ENCODE measurements around the gene MUSTN1.

The MUSTN1 gene

GRCh38 chr3:52838561-52839267 lies 3.9 kb upstream of the MUSTN1 start:
- Histone ChIP-seq H3F3A (ENCODE audit: low read depth) (no peaks in the 10 kb centered on the region), H3K4me3 (ENCODE audit: low read length, poor library complexity, severe bottlenecking) (no peak overlapping the region), H3K9ac (ENCODE audit: low read depth, low read length, poor library complexity, severe bottlenecking) (no peak overlapping the region), H3K27me3 (ENCODE audit: insufficient read depth, low read length, poor library complexity, severe bottlenecking) (no peaks in the 10 kb centered on the region), H2AFZ (ENCODE audit: low read length) (no peak overlapping the region), H3K36me3 (ENCODE audit: insufficient read depth, low read length) (peaks cover 14% of the 10 kb centered on the region; the same call in 1 of the 2 replicates), H3K9me3 (ENCODE audit: insufficient read depth, low read depth, low read length) (no peaks in the 10 kb centered on the region), H3K79me2 (ENCODE audit: insufficient read depth, low read length) (no peaks in the 10 kb centered on the region), H3K4me1 (ENCODE audit: insufficient read depth, low read length, poor library complexity, severe bottlenecking) (peaks cover 20% of the 10 kb centered on the region), H3K4me2 (ENCODE audit: low read depth, low read length, poor library complexity, severe bottlenecking) (peak overlapping the region; percentile 10), H4K20me1 (ENCODE audit: insufficient read depth, low read length, poor library complexity, severe bottlenecking) (no peaks in the 10 kb centered on the region), H3K9me2 (replicated peaks; ENCODE audit: low read depth, low read length) (no peaks in the 10 kb centered on the region)
- TF ChIP-seq, protein P1, sequence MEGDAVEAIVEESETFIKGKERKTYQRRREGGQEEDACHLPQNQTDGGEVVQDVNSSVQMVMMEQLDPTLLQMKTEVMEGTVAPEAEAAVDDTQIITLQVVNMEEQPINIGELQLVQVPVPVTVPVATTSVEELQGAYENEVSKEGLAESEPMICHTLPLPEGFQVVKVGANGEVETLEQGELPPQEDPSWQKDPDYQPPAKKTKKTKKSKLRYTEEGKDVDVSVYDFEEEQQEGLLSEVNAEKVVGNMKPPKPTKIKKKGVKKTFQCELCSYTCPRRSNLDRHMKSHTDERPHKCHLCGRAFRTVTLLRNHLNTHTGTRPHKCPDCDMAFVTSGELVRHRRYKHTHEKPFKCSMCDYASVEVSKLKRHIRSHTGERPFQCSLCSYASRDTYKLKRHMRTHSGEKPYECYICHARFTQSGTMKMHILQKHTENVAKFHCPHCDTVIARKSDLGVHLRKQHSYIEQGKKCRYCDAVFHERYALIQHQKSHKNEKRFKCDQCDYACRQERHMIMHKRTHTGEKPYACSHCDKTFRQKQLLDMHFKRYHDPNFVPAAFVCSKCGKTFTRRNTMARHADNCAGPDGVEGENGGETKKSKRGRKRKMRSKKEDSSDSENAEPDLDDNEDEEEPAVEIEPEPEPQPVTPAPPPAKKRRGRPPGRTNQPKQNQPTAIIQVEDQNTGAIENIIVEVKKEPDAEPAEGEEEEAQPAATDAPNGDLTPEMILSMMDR (conservative IDR thresholded peaks at IDR 0.05; ENCODE audit: low read length): no peak
- no peak for TF ChIP-seq EZH2phosphoT487 (IDR thresholded peaks at IDR 0.05; ENCODE audit: borderline replicate concordance)

GRCh38 chr3:52836986-52837385 lies 2.2 kb upstream of the MUSTN1 start:
- H3K27me3 ChIP-seq (ENCODE audit: insufficient read depth, low read length, poor library complexity, severe bottlenecking): no peaks in the 10 kb centered on the region
- no peak overlapping the region for H3K4me2 ChIP-seq (ENCODE audit: low read depth, low read length, poor library complexity, severe bottlenecking)
- peaks cover 20% of the 10 kb centered on the region for H3K4me1 ChIP-seq (ENCODE audit: insufficient read depth, low read length, poor library complexity, severe bottlenecking)
- H2AFZ ChIP-seq (ENCODE audit: low read length): no peak overlapping the region
- TF ChIP-seq EZH2phosphoT487 (IDR thresholded peaks at IDR 0.05; ENCODE audit: borderline replicate concordance): no peak
- TF ChIP-seq, protein P1 (conservative IDR thresholded peaks at IDR 0.05; ENCODE audit: low read length): no peak
- H3K9me2 ChIP-seq (replicated peaks; ENCODE audit: low read depth, low read length): no peaks in the 10 kb centered on the region
- H3F3A ChIP-seq (ENCODE audit: low read depth): no peaks in the 10 kb centered on the region
- H3K36me3 ChIP-seq (ENCODE audit: insufficient read depth, low read length): peaks cover 8% of the 10 kb centered on the region; the same call in 1 of the 2 replicates
- no peaks in the 10 kb centered on the region for H3K9me3 ChIP-seq (ENCODE audit: insufficient read depth, low read depth, low read length)
- H3K79me2 ChIP-seq (ENCODE audit: insufficient read depth, low read length): no peaks in the 10 kb centered on the region
- no peak overlapping the region for H3K4me3 ChIP-seq (ENCODE audit: low read length, poor library complexity, severe bottlenecking)
- no peaks in the 10 kb centered on the region for H4K20me1 ChIP-seq (ENCODE audit: insufficient read depth, low read length, poor library complexity, severe bottlenecking)
- H3K9ac ChIP-seq (ENCODE audit: low read depth, low read length, poor library complexity, severe bottlenecking): no peak overlapping the region

- no peaks in the 10 kb centered on the region for H3K9me3 ChIP-seq (ENCODE audit: insufficient read depth, low read depth, low read length)
- no peak overlapping the region for H2AFZ ChIP-seq (ENCODE audit: low read length)
- H3K4me3 ChIP-seq (ENCODE audit: low read length, poor library complexity, severe bottlenecking): no peak overlapping the region
- no peaks in the 10 kb centered on the region for H3K79me2 ChIP-seq (ENCODE audit: insufficient read depth, low read length)
- H3K9ac ChIP-seq (ENCODE audit: low read depth, low read length, poor library complexity, severe bottlenecking): no peak overlapping the region
- no peaks in the 10 kb centered on the region for H3F3A ChIP-seq (ENCODE audit: low read depth)
- H3K36me3 ChIP-seq (ENCODE audit: insufficient read depth, low read length): peaks cover 3% of the 10 kb centered on the region; the same call in 1 of the 2 replicates
- no peak overlapping the region for H3K4me2 ChIP-seq (ENCODE audit: low read depth, low read length, poor library complexity, severe bottlenecking)
- peaks cover 20% of the 10 kb centered on the region for H3K4me1 ChIP-seq (ENCODE audit: insufficient read depth, low read length, poor library complexity, severe bottlenecking)
- H3K9me2 ChIP-seq (replicated peaks; ENCODE audit: low read depth, low read length): no peaks in the 10 kb centered on the region
- TF ChIP-seq, protein P1 (conservative IDR thresholded peaks at IDR 0.05; ENCODE audit: low read length): no peak
- TF ChIP-seq EZH2phosphoT487 (IDR thresholded peaks at IDR 0.05; ENCODE audit: borderline replicate concordance): no peak
- no peaks in the 10 kb centered on the region for H4K20me1 ChIP-seq (ENCODE audit: insufficient read depth, low read length, poor library complexity, severe bottlenecking)
- no peaks in the 10 kb centered on the region for H3K27me3 ChIP-seq (ENCODE audit: insufficient read depth, low read length, poor library complexity, severe bottlenecking)
Measured at GRCh38 chr3:52836471-52836845, 1.6 kb upstream of the MUSTN1 start.
